GM21786 (cell line): ENCODE measurements around the gene KATNAL2.

ENCODE experiments used
- ATAC-seq: cut with Tn5 transposase; IDR thresholded peaks from one replicate; pipeline ENCODE4 v1.9.1; 2021; ENCODE audit not compliant: unreplicated experiment

Gene KATNAL2

GRCh38 chr18:47110492-47111274, 193.3 kb downstream of the KATNAL2 start:
- no peak for ATAC-seq

- ATAC-seq: no peak
These were observed 196.6 kb downstream of the KATNAL2 start for GRCh38 chr18:47113796-47114540.

- no peak for ATAC-seq
These were observed 197.8 kb downstream of the KATNAL2 start for GRCh38 chr18:47115205-47115604.

GRCh38 chr18:47118981-47119380, 201.6 kb downstream of the KATNAL2 start:
- no peak for ATAC-seq

GRCh38 chr18:47120428-47120827, 203.0 kb downstream of the KATNAL2 start:
- peak; percentile 95 for ATAC-seq

- no peak for ATAC-seq
These were observed 203.7 kb downstream of the KATNAL2 start for GRCh38 chr18:47121146-47121545.

- no peak for ATAC-seq
These were observed 223.9 kb downstream of the KATNAL2 start for GRCh38 chr18:47141289-47141688.

- ATAC-seq: no peak
These were observed 225.8 kb downstream of the KATNAL2 start for GRCh38 chr18:47143153-47143552.

- ATAC-seq: no peak
These were observed 226.6 kb downstream of the KATNAL2 start for GRCh38 chr18:47143899-47144485.

GRCh38 chr18:47146206-47146605, 228.8 kb downstream of the KATNAL2 start:
- ATAC-seq: no peak

- ATAC-seq: no peak
These were observed 232.1 kb downstream of the KATNAL2 start for GRCh38 chr18:47149457-47150028.

- ATAC-seq: peak; percentile 93
These were observed 232.8 kb downstream of the KATNAL2 start, which contains the start of gene HDHD2 for GRCh38 chr18:47150029-47150823. HDHD2 (minus strand) TSS chr18:47150500; CDS start chr18:47136439, 14,061 bp downstream.

GRCh38 chr18:47150824-47151366, 233.5 kb downstream of the KATNAL2 start:
- ATAC-seq: peak; percentile 6

GRCh38 chr18:47151439-47151838, 234.0 kb downstream of the KATNAL2 start:
- no peak for ATAC-seq
